K562 (cell line): ENCODE results near the gene ERBB3. TPM values are rescaled to one million over a fixed set of nuclear protein-coding genes. Genes with fewer than 3 reads are reported as not detected.
A peak's percentile ranks its signal among the peaks of the same experiment; 100 is the strongest.

Experiments used
- CHD1 ChIP-seq: fragments of 200-600 bp; sonication (generic); IDR thresholded peaks from one replicate; pipeline ENCODE4 v1.6.1; 2012; ENCODE audit warnings: mild to moderate bottlenecking, moderate library complexity, low read length, inconsistent platforms
- CXXC5 ChIP-seq: fragments of 250-450 bp; sonication (Bioruptor Pico); IDR thresholded peaks from 2 replicates; pipeline ENCODE4 v1.8.0; 2022; ENCODE audit warnings: inconsistent platforms, mild to moderate bottlenecking, moderate library complexity
- E4F1 ChIP-seq: fragments of 250-450 bp; sonication (Bioruptor Pico); IDR thresholded peaks from 2 replicates; pipeline ENCODE4 v1.5.0; 2021; ENCODE audit warnings: mild to moderate bottlenecking, borderline replicate concordance
- HINFP ChIP-seq: fragments of 450-650 bp; conservative IDR thresholded peaks from 2 replicates; pipeline ENCODE4 v1.6.1; 2016; ENCODE audit warnings: missing genetic modification characterization, low read depth, mild to moderate bottlenecking, control low read depth, missing compliant biosample characterization
- L3MBTL2 ChIP-seq: fragments of 450-650 bp; IDR thresholded peaks from 2 replicates; pipeline ENCODE4 v1.6.1; 2016; ENCODE audit warnings: mild to moderate bottlenecking, moderate library complexity
- NR4A1 ChIP-seq, 2 experiments: fragments of 250-450 bp in 1 of 2; fragments of 450-650 bp in 1 of 2; sonication (Bioruptor Pico) in 1 of 2; IDR thresholded peaks; 2 replicates each; pipeline versions ENCODE4 v1.4.0 to v1.6.1; 2016 to 2020; ENCODE audit warnings: mild to moderate bottlenecking in 2 of 2, missing compliant biosample characterization in 1 of 2, missing genetic modification characterization in 1 of 2, moderate library complexity in 1 of 2
- RFX5 ChIP-seq: IDR thresholded peaks from 2 replicates; pipeline ENCODE4 v1.6.1; 2011; ENCODE audit warnings: low read depth, mild to moderate bottlenecking, improper control_type of control experiment, low read length
- SIN3A ChIP-seq, 2 experiments: fragments of 150-350 bp in 1 of 2; IDR thresholded peaks; 2 replicates each; pipeline ENCODE4 v1.6.1; 2011 to 2016; ENCODE audit warnings: borderline replicate concordance in 2 of 2, low read depth in 2 of 2, low read length in 2 of 2, mild to moderate bottlenecking in 2 of 2, moderate library complexity in 2 of 2; ENCODE audit not compliant: control insufficient read depth in 1 of 2
- SREBF2 ChIP-seq: sonication (generic); formaldehyde crosslinking; IDR thresholded peaks from 2 replicates; pipeline ENCODE4 v1.4.0; 2020; ENCODE audit warnings: mild to moderate bottlenecking, missing genetic modification reagents
- TFAM ChIP-seq: fragments of 250-450 bp; sonication (Bioruptor Pico); conservative IDR thresholded peaks from 2 replicates; pipeline ENCODE4 v1.5.0; 2021; ENCODE audit warnings: mild to moderate bottlenecking, moderate library complexity
- TFE3 ChIP-seq: fragments of 450-650 bp; formaldehyde crosslinking; IDR thresholded peaks from 2 replicates; pipeline ENCODE4 v1.4.0; 2020; ENCODE audit warnings: mild to moderate bottlenecking, mixed read lengths
- THRA ChIP-seq: fragments of 450-650 bp; IDR thresholded peaks from 2 replicates; pipeline ENCODE4 v1.6.1; 2017; ENCODE audit warnings: mild to moderate bottlenecking, moderate library complexity
- ZC3H4 ChIP-seq: sonication (generic); formaldehyde crosslinking; IDR thresholded peaks from 2 replicates; pipeline ENCODE4 v1.9.0; 2021; ENCODE audit warnings: missing genetic modification reagents, borderline replicate concordance
- ZC3H8 ChIP-seq: fragments of 450-650 bp; IDR thresholded peaks from 2 replicates; pipeline ENCODE4 v1.6.1; 2017
- ZNF24 ChIP-seq: fragments of 450-650 bp; IDR thresholded peaks from 2 replicates; pipeline ENCODE4 v1.6.1; 2016
- ZNF277 ChIP-seq: fragments of 250-450 bp; sonication (Bioruptor Pico); IDR thresholded peaks from 2 replicates; pipeline ENCODE4 v1.8.0; 2022; ENCODE audit warnings: inconsistent platforms, mild to moderate bottlenecking, moderate library complexity, borderline replicate concordance
- ZNF354B ChIP-seq: fragments of 250-450 bp; sonication (Bioruptor Pico); IDR thresholded peaks from 2 replicates; pipeline ENCODE4 v1.4.0; 2020
- ZNF583 ChIP-seq: fragments of 250-450 bp; sonication (Bioruptor Pico); IDR thresholded peaks from 2 replicates; pipeline ENCODE4 v1.4.0; 2020
- ZNF717 ChIP-seq: fragments of 250-450 bp; sonication (Bioruptor Pico); IDR thresholded peaks from 2 replicates; pipeline ENCODE4 v1.5.0; 2021
- ZNF780A ChIP-seq: fragments of 250-450 bp; sonication (Bioruptor Pico); IDR thresholded peaks from 2 replicates; pipeline ENCODE4 v1.5.0; 2021; ENCODE audit warnings: mild to moderate bottlenecking
- polyA plus RNA-seq, 8 experiments: library from polyadenylated mRNA; depleted of rRNA in 4 of 8; stranded (reverse) in 5 of 8; unstranded in 3 of 8; fragments of >200 nt; fragmentation: Nextera tagmentation in 2 of 8; fragmentation: Illumina TruSeq in 1 of 8; extraction: Ambion mirVana in 2 of 8; extraction: Trizol in 1 of 8; gene quantifications; 2 replicates each; pipeline versions ENCODE4 v1.2.1 to v1.2.3, GENCODE V29; 2011 to 2014; ENCODE audit warnings: inconsistent platforms in 1 of 8, missing spikeins in 1 of 8
- total RNA-seq, 7 experiments: library from RNA; depleted of rRNA in 6 of 7; stranded (reverse); fragments of >200 nt in 6 of 7; fragmentation: Illumina TruSeq in 2 of 7; extraction: Trizol in 2 of 7; gene quantifications; 2 replicates each; pipeline versions ENCODE4 v1.2.1 to v1.2.3, GENCODE V29; 2011 to 2021; ENCODE audit warnings: low replicate concordance in 1 of 7

Gene ERBB3
- total and polyA plus RNA-seq, 9 of the 15 experiments (the other 6 are each of a cell fraction or from before 2014, with no cell fraction given): 1.5 to 5.4 (median 3.8) TPM

GRCh38 chr12:56129206-56129941 is 49.4 kb downstream of the ERBB3 start (continued):
- TF ChIP-seq TFE3 (no peak), ZNF277 (CRISPR knock-in tag) (no peak), E4F1 (no peak), TFAM (CRISPR knock-in tag) (no peak), HINFP (tag) (no peak), ZNF354B (CRISPR knock-in tag) (no peak), CHD1 (no peak), ZC3H4 (CRISPR knock-in tag) (no peak; the same call in 1 of the 2 replicates), ZNF583 (peak; percentile 45; the same call in 1 of the 2 replicates), L3MBTL2 (no peak; the same call in 1 of the 2 replicates), ZC3H8 (no peak), ZNF24 (peak; percentile 10; the same call in 1 of the 2 replicates), ZNF780A (CRISPR knock-in tag) (no peak), ZNF717 (no peak), CXXC5 (CRISPR knock-in tag) (peak; percentile 85), RFX5 (no peak), NR4A1 (CRISPR knock-in tag; IDR thresholded peaks at IDR 0.05) (no peak), NR4A1 (tag; IDR thresholded peaks at IDR 0.05) (no peak), THRA (no peak), SREBF2 (CRISPR knock-in tag) (no peak), SIN3A (IDR thresholded peaks at IDR 0.05; ENCODE audit: borderline replicate concordance in 2 of 2, control insufficient read depth in 1 of 2, low read depth in 2 of 2, low read length in 2 of 2) (peak in 1 of 2 experiments; percentile 89; a peak in 1 of 4 replicates)
